AG09309 (cell line): ENCODE data around the gene RAMP2.
A peak's percentile ranks its signal among the peaks of the same experiment; 100 is the strongest.

Experiments used
- DNase-seq: peaks from one replicate; pipeline ENCODE4 v3.0.0-alpha.2; 2010; ENCODE audit warnings: low read depth
- H3K4me3 ChIP-seq: 2 replicates; pipeline ENCODE4 v1.5.1; 2011; ENCODE audit warnings: mild to moderate bottlenecking, low read depth, low read length, moderate library complexity; ENCODE audit not compliant: control insufficient read depth
- TF ChIP-seq, protein P1 (sequence below): IDR thresholded peaks from 2 replicates; pipeline ENCODE4 v1.5.1; 2011; ENCODE audit warnings: mild to moderate bottlenecking, low read depth, low read length, inconsistent platforms; ENCODE audit not compliant: insufficient read depth, control insufficient read depth; ENCODE audit errors: missing control alignments

The RAMP2 gene

DNA sequence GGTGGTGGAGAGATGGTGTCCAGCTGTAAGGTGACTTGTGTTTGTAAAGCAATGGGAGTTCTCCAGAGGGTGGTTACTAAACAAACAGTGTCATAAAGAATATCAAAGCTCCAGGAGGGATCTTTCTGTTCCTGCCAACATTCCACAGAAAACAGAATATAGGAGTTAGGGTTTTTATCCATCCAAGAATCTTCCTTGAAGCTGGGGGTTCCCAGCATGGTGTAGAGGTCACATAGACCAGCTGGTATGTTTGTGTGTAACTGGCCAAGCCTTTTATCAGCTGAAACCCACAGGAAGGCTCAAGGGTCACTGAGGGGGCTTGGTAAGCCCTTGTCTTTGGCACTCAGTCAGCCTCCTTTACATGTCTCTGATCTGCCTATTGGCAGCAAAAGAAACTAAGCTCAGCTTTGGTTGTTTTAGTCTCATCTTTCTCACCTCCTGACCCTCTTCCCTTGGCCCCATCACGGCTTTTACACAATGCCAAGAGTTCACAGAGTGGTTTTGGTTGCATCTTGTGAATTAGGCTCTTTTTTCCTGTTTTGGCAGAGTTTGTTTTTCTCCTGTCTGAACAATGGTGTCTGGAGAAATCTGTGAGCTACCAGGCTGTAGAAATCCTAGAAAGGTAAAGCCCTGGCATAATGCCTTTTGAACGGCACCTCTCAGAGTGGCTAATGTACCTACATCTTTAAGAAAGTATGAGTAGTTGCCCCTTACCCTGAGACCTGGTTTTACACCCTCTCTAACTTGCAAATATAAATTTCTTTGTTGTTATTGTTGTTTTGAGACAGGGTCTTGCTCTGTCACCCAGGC lies 42.3 kb downstream of the RAMP2 start:
- TF ChIP-seq, protein P1, sequence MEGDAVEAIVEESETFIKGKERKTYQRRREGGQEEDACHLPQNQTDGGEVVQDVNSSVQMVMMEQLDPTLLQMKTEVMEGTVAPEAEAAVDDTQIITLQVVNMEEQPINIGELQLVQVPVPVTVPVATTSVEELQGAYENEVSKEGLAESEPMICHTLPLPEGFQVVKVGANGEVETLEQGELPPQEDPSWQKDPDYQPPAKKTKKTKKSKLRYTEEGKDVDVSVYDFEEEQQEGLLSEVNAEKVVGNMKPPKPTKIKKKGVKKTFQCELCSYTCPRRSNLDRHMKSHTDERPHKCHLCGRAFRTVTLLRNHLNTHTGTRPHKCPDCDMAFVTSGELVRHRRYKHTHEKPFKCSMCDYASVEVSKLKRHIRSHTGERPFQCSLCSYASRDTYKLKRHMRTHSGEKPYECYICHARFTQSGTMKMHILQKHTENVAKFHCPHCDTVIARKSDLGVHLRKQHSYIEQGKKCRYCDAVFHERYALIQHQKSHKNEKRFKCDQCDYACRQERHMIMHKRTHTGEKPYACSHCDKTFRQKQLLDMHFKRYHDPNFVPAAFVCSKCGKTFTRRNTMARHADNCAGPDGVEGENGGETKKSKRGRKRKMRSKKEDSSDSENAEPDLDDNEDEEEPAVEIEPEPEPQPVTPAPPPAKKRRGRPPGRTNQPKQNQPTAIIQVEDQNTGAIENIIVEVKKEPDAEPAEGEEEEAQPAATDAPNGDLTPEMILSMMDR: no peak
- DNase-seq: no peak
- no peak overlapping the region for H3K4me3 ChIP-seq

DNA sequence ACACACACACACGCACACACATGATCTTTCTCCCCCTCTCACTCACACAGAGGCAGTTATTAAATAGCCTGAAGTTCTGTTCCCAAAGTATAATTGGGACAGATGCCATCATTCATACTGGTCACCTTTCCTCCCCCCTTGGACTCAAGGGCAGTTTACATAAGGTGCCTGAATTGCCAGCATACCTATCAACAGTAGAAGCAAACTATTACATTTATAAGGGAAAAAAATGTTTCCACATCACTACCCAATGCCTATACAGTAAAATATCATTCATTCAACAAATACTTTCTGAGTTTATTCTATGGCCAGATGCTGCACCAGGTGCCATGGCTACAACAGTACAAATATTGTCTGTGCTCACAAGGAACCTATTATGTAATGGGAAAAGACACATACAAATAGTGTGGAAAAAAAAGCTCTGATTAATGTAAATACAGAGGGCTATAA lies 43.9 kb downstream of the RAMP2 start:
- TF ChIP-seq, protein P1: no peak
- DNase-seq: no peak
- H3K4me3 ChIP-seq: no peak overlapping the region

DNA sequence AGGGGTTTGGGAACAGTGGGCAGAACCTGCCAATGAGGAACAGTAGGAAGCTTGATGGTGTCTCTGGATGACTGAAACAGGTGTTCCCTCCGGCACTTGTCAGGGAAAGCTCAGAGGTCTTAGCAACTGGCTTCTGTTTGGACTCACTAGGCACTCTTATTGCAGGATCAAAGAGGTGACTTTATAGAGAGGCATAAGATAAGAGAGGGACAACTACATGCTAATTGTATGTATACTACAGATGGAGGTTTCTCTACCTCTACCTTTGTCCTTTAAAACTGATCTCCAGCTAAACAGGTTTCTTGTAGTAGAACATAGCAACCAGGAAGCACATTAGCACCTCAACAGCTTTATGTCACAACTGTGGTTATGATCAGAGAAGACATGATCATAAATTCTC lies 45.2 kb downstream of the RAMP2 start:
- no peak for DNase-seq
- H3K4me3 ChIP-seq: no peak overlapping the region
- TF ChIP-seq, protein P1: no peak

DNA sequence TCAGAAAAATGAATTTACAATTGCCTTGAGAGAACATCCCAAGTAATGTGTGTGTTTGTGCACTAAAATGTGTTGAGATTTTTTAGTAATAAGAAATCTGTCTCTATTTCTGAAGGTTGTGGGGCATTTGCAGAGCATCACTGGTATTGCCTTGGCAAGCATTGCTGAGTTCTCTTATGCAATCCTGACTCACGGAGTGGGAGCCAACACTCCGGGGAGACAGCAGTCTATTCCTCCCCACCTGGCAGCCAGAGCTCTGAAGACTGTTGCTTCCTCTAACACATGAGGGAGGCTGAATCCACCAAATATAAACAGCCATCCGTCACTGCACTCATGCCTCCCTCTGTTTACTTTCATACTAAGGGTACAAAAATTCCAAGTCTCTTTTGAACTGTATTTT lies 48.2 kb downstream of the RAMP2 start:
- DNase-seq: peak; percentile 62
- TF ChIP-seq, protein P1: no peak
- H3K4me3 ChIP-seq: no peak overlapping the region
